ENCODE results near the gene ALMS1. TPM values are rescaled to one million over a fixed set of nuclear protein-coding genes. Genes with fewer than 3 reads are reported as not detected.

ALMS1 gene, protein sequence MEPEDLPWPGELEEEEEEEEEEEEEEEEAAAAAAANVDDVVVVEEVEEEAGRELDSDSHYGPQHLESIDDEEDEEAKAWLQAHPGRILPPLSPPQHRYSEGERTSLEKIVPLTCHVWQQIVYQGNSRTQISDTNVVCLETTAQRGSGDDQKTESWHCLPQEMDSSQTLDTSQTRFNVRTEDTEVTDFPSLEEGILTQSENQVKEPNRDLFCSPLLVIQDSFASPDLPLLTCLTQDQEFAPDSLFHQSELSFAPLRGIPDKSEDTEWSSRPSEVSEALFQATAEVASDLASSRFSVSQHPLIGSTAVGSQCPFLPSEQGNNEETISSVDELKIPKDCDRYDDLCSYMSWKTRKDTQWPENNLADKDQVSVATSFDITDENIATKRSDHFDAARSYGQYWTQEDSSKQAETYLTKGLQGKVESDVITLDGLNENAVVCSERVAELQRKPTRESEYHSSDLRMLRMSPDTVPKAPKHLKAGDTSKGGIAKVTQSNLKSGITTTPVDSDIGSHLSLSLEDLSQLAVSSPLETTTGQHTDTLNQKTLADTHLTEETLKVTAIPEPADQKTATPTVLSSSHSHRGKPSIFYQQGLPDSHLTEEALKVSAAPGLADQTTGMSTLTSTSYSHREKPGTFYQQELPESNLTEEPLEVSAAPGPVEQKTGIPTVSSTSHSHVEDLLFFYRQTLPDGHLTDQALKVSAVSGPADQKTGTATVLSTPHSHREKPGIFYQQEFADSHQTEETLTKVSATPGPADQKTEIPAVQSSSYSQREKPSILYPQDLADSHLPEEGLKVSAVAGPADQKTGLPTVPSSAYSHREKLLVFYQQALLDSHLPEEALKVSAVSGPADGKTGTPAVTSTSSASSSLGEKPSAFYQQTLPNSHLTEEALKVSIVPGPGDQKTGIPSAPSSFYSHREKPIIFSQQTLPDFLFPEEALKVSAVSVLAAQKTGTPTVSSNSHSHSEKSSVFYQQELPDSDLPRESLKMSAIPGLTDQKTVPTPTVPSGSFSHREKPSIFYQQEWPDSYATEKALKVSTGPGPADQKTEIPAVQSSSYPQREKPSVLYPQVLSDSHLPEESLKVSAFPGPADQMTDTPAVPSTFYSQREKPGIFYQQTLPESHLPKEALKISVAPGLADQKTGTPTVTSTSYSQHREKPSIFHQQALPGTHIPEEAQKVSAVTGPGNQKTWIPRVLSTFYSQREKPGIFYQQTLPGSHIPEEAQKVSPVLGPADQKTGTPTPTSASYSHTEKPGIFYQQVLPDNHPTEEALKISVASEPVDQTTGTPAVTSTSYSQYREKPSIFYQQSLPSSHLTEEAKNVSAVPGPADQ (N-terminal part only)
- polyA plus RNA-seq (2012; rRNA removed), result 7.0 and 7.1 TPM in 2 replicates
- 6.0 and 6.3 TPM in 2 replicates for polyA plus RNA-seq (2012; cell fraction: cytosol; rRNA removed)
- 15.1 and 18.2 TPM in 2 replicates for polyA plus RNA-seq (2012; cell fraction: nucleus; rRNA removed)

DNA sequence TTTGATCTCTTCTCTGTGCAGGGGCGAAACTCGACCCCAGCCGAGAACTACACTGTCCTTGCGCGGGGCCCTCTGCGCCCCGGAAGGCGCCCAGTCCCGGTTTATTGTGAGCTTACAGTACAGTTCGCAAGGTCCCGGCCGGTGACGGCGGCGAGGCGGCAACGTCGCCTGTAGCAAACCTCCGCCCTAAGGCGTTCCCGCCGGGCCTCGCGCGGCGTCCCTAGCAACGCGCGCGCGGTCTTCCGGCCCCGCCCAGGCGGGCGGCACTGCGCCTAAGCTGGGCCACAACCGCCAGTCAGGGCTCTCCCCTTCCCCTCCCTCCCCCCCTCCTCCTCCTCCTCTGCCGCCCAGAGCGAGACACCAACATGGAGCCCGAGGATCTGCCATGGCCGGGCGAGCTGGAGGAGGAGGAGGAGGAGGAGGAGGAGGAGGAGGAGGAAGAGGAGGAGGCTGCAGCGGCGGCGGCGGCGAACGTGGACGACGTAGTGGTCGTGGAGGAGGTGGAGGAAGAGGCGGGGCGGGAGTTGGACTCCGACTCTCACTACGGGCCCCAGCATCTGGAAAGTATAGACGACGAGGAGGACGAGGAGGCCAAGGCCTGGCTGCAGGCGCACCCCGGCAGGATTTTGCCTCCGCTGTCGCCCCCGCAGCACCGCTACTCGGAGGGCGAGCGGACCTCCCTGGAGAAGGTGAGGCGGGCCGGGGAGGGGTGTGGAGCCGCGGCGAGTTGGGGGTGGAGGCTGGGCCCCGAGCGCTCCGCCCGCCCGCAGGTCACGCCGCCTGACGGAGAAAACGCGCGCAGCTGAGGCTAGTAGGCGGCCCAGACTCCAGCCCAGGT is at the start of gene ALMS1:
Gene ALMS1 (plus strand): TSS at position 333 of the 838 bp plus-strand sequence. CDS start 33 bp downstream, at position 366.
- peak within 1 kb of the TSS; percentile 78 to 92 for H3K27ac ChIP-seq (ENCODE audit: low read depth in 2 of 2, low read length in 1 of 2)
- H4K20me1 ChIP-seq (ENCODE audit: insufficient read depth), result 0 out of 2 replicates have a peak, but pooled peaks cover 5% of the 10 kb centered on the region
- H3K36me3 ChIP-seq (replicated peaks in 1 of 2; ENCODE audit: control insufficient read depth in 1 of 2, insufficient read depth in 2 of 2, low read length in 1 of 2), result no peaks in the 10 kb centered on the region
- H3K9me3 ChIP-seq, result no peaks in the 10 kb centered on the region
- H2AFZ ChIP-seq (ENCODE audit: low read depth), result peak within 1 kb of the TSS; percentile 100
- peak within 1 kb of the TSS; percentile 91 to 92 for H3K4me3 ChIP-seq (ENCODE audit: low read depth in 2 of 2, low read length in 1 of 2)
- POLR2A ChIA-PET, result interaction anchor here (0.7 to 2.0 kb wide), 4 partner anchors 46 to 425 kb away, joined by 3 to 5 read pairs (median 3); partner anchors contain the start of gene CCT7
- peak within 1 kb of the TSS; percentile 76 for H3K4me2 ChIP-seq
- peaks cover 13% of the 10 kb centered on the region for H3F3A ChIP-seq (replicated peaks; ENCODE audit: insufficient read depth)
- no peaks in the 10 kb centered on the region for H3K9me2 ChIP-seq
- peaks cover 46% of the 10 kb centered on the region for H3K79me2 ChIP-seq (ENCODE audit: insufficient read depth)
- 1% methylated on average over 37 of the region's 84 CpGs for WGBS (ENCODE audit: low lambda C conversion rate)
- CTCF ChIA-PET, result interaction anchor here (1.4 to 1.8 kb wide), 2 partner anchors 15 to 95 kb away, joined by 3 to 7 read pairs; no protein-coding TSS in a partner anchor
- H3K4me1 ChIP-seq (ENCODE audit: control insufficient read depth in 1 of 2, insufficient read depth in 2 of 2, low read depth in 1 of 2, low read length in 1 of 2), result peaks cover 5 to 11% of the 10 kb centered on the region in 2 experiments; a peak in 3 of 4 replicates
- no peaks in the 10 kb centered on the region for H3K27me3 ChIP-seq (ENCODE audit: insufficient read depth)
- peak within 1 kb of the TSS; percentile 86 for H3K9ac ChIP-seq
- peak; percentile 92 for DNase-seq
- no peak for TF ChIP-seq GATA2 (CRISPR knock-in tag; IDR thresholded peaks at IDR 0.05)
- TF ChIP-seq, protein P1, sequence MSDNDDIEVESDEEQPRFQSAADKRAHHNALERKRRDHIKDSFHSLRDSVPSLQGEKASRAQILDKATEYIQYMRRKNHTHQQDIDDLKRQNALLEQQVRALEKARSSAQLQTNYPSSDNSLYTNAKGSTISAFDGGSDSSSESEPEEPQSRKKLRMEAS (IDR thresholded peaks at IDR 0.05; ENCODE audit: low read depth), result peak; percentile 83
- no peak for TF ChIP-seq NRF1 (IDR thresholded peaks at IDR 0.05; ENCODE audit: low read depth, low read length)
- TF ChIP-seq, protein P2, sequence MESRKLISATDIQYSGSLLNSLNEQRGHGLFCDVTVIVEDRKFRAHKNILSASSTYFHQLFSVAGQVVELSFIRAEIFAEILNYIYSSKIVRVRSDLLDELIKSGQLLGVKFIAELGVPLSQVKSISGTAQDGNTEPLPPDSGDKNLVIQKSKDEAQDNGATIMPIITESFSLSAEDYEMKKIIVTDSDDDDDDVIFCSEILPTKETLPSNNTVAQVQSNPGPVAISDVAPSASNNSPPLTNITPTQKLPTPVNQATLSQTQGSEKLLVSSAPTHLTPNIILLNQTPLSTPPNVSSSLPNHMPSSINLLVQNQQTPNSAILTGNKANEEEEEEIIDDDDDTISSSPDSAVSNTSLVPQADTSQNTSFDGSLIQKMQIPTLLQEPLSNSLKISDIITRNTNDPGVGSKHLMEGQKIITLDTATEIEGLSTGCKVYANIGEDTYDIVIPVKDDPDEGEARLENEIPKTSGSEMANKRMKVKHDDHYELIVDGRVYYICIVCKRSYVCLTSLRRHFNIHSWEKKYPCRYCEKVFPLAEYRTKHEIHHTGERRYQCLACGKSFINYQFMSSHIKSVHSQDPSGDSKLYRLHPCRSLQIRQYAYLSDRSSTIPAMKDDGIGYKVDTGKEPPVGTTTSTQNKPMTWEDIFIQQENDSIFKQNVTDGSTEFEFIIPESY (IDR thresholded peaks at IDR 0.05; ENCODE audit: borderline replicate concordance, low read depth), result no peak
- TF ChIP-seq FOXM1 (IDR thresholded peaks at IDR 0.05; ENCODE audit: low read depth), result no peak
- no peak for TF ChIP-seq TEAD4 (IDR thresholded peaks at IDR 0.05; ENCODE audit: borderline replicate concordance, insufficient read depth)
- TF ChIP-seq, protein P3, sequence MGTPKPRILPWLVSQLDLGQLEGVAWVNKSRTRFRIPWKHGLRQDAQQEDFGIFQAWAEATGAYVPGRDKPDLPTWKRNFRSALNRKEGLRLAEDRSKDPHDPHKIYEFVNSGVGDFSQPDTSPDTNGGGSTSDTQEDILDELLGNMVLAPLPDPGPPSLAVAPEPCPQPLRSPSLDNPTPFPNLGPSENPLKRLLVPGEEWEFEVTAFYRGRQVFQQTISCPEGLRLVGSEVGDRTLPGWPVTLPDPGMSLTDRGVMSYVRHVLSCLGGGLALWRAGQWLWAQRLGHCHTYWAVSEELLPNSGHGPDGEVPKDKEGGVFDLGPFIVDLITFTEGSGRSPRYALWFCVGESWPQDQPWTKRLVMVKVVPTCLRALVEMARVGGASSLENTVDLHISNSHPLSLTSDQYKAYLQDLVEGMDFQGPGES (IDR thresholded peaks at IDR 0.05; ENCODE audit: low read depth, low read length), result no peak
- peak; percentile 79 for TF ChIP-seq YY1 (IDR thresholded peaks at IDR 0.05; ENCODE audit: low read depth)
- no peak for TF ChIP-seq EZH2phosphoT487 (IDR thresholded peaks at IDR 0.05; ENCODE audit: borderline replicate concordance, low read depth)
- TF ChIP-seq MXI1 (IDR thresholded peaks at IDR 0.05; ENCODE audit: low read depth, low read length), result peak; percentile 84
- 0 out of 2 replicates have a peak, but pooled peaks have one; percentile 18 for TF ChIP-seq ELF1 (IDR thresholded peaks at IDR 0.05)
- TF ChIP-seq, protein P4, sequence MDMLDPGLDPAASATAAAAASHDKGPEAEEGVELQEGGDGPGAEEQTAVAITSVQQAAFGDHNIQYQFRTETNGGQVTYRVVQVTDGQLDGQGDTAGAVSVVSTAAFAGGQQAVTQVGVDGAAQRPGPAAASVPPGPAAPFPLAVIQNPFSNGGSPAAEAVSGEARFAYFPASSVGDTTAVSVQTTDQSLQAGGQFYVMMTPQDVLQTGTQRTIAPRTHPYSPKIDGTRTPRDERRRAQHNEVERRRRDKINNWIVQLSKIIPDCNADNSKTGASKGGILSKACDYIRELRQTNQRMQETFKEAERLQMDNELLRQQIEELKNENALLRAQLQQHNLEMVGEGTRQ (IDR thresholded peaks at IDR 0.05; ENCODE audit: borderline replicate concordance, low read depth, low read length), result no peak
- TF ChIP-seq, protein P5, sequence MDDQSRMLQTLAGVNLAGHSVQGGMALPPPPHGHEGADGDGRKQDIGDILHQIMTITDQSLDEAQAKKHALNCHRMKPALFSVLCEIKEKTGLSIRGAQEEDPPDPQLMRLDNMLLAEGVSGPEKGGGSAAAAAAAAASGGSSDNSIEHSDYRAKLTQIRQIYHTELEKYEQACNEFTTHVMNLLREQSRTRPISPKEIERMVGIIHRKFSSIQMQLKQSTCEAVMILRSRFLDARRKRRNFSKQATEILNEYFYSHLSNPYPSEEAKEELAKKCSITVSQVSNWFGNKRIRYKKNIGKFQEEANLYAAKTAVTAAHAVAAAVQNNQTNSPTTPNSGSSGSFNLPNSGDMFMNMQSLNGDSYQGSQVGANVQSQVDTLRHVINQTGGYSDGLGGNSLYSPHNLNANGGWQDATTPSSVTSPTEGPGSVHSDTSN (IDR thresholded peaks at IDR 0.05), result no peak
- TF ChIP-seq POLR2AphosphoS5 (IDR thresholded peaks at IDR 0.05; ENCODE audit: low read depth, low read length), result peak; percentile 41; the same call in 1 of the 2 replicates
- TF ChIP-seq NFIC (IDR thresholded peaks at IDR 0.05; ENCODE audit: borderline replicate concordance), result no peak
- TF ChIP-seq TAF1 (IDR thresholded peaks at IDR 0.05; ENCODE audit: borderline replicate concordance, low read depth, low read length), result peak; percentile 61; the same call in 1 of the 2 replicates
- TF ChIP-seq RFX5 (IDR thresholded peaks at IDR 0.05; ENCODE audit: low read length), result no peak
- no peak for TF ChIP-seq RAD21 (IDR thresholded peaks at IDR 0.05; ENCODE audit: low read length)
- TF ChIP-seq MEF2A (IDR thresholded peaks at IDR 0.05; ENCODE audit: borderline replicate concordance, low read depth), result no peak
- TF ChIP-seq TCF12 (IDR thresholded peaks at IDR 0.05), result 0 out of 2 replicates have a peak, but pooled peaks have one; percentile 6
